ENCODE measurements around the gene IPCEF1. TPM values are rescaled to one million over a fixed set of nuclear protein-coding genes. Genes with fewer than 3 reads are reported as not detected.

Gene IPCEF1
- total RNA-seq, 2 donors from 2014 or later = 0.90 to 1.2 TPM

DNA sequence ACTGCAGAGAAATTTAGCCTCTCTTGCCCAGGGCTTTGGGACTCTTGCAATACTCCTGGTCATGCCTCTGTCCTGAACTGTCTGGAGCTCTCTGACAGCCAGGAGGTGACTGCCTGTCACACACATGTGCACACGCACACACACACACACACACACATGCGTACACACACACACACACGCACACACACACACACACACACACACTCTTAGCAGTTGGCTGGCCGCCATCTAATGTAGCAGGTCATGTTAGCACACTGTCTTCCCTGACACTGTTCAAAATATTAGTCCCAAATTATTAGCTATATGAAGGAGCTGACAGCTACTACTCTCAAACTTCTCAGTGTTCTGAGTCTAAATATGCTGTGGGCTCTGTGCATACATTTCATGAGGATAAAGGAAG is 60.9 kb downstream of the IPCEF1 start:
- intact Hi-C loops (cut with DNase I) = no loop called here
- Histone ChIP-seq H3K27ac (no peak overlapping the region), H3K36me3 (no peaks in the 10 kb centered on the region), H3K9me3 (no peaks in the 10 kb centered on the region), H3K27me3 (no peaks in the 10 kb centered on the region), H3K4me1 (no peaks in the 10 kb centered on the region), H3K4me3 (no peak overlapping the region), H3K9ac (ENCODE audit: low read depth in 2 of 2, low read length in 2 of 2) (no peak overlapping the region)
- DNase-seq = no peak
- no peak for TF ChIP-seq CTCF (IDR thresholded peaks at IDR 0.05)

DNA sequence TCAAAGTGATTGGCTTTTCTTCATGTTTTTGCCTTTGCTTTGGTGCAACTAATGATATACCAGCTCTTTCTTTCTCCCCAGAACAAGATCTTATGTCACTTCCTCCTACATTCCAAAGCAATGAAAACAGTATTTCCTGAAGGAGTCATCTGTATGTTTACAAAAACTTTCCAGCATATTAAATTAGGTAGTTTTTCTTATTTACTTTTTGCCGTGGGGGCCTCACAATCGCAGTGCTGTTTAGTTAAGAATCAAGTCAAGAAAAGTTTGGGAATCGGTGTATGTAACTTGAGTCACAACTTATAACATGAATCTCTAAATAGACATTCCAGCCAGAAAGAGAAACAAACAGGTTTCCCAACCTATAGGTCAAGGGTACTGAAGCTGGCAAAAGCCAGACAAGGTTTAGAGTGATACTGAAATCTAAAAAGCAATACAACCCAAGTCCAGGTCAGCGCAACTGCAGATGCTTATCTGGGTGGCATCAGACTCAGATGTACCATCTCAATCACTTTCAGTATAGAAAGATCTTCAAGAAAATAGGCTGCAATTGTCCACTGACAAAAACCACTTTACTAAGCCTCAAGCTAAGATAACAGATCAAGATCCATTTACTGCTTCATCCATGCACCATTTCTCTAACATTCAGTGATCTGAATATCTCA is 63.6 kb downstream of the IPCEF1 start:
- Histone ChIP-seq H3K36me3 (no peaks in the 10 kb centered on the region), H3K4me3 (no peak overlapping the region), H3K9me3 (no peaks in the 10 kb centered on the region), H3K27ac (no peak overlapping the region), H3K27me3 (no peaks in the 10 kb centered on the region), H3K4me1 (no peaks in the 10 kb centered on the region), H3K9ac (ENCODE audit: low read depth in 2 of 2, low read length in 2 of 2) (no peak overlapping the region)
- intact Hi-C loops (cut with DNase I) = no loop called here
- TF ChIP-seq CTCF (IDR thresholded peaks at IDR 0.05) = no peak
- no peak for DNase-seq

GRCh38 chr6:154292066-154292465 is 64.5 kb downstream of the IPCEF1 start:
- no peak overlapping the region for H3K27ac ChIP-seq
- no peaks in the 10 kb centered on the region for H3K4me1 ChIP-seq
- TF ChIP-seq CTCF (IDR thresholded peaks at IDR 0.05) = no peak
- H3K9ac ChIP-seq (ENCODE audit: low read depth in 2 of 2, low read length in 2 of 2) = no peak overlapping the region
- no peak for DNase-seq
- H3K9me3 ChIP-seq = no peaks in the 10 kb centered on the region
- no peaks in the 10 kb centered on the region for H3K27me3 ChIP-seq
- intact Hi-C loops (cut with DNase I) = no loop called here
- no peaks in the 10 kb centered on the region for H3K36me3 ChIP-seq
- H3K4me3 ChIP-seq = no peak overlapping the region

DNA sequence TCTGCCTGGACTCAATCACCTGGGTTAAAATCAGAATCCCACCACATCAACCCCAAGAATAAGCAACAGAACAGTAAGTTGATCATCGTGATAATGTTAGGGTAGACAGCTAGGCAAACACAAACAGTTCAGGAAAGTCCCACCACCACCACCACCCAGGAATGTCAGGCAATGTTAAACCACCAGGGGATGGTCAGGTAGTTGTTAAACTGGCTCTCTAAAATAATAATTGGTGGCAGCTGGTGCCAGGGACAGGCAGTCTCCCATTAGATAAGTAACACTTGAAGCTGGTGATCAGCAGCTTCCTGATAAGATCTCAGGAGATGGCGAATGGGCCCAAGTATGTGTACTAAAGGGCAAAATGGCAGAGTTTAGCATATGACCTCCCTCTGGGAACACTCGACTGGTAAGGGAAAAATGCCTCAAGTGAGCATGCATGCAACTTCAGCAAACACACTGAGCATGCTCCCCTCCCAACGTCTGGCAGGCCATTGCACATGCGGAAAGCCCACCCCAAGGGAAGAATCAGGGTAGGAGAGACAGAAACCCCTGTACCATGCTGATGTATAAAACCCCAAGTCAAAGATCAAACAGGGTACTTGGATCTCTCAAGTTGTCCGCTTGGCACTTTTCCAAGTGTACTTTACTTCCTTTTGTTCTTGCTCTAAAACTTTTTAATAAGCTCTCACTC is 66.6 kb downstream of the IPCEF1 start:
- no peak for TF ChIP-seq CTCF (IDR thresholded peaks at IDR 0.05)
- Histone ChIP-seq H3K27ac (no peak overlapping the region), H3K9me3 (no peaks in the 10 kb centered on the region), H3K36me3 (no peaks in the 10 kb centered on the region), H3K27me3 (no peaks in the 10 kb centered on the region), H3K9ac (ENCODE audit: low read depth in 2 of 2, low read length in 2 of 2) (no peak overlapping the region), H3K4me1 (no peaks in the 10 kb centered on the region), H3K4me3 (no peak overlapping the region)
- intact Hi-C loops (cut with DNase I) = no loop called here
- no peak for DNase-seq

DNA sequence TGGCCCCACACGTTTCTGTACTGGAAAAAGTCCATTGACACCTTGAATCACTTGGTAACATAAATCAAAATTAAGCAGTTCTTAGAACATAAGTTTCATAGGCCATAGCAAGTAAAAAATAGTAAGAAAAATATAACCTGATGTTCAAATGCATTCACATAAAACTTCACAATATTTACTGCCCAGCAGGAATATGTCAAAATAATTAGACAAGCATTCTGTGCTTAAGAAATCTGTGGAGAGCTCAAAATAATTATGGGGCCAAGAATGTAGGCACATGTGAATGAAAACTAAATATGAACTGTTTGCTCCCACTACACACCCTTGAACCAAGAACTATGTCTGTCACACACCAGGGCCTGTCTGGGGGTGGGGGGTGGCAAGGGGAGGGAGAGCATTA is 70.8 kb downstream of the IPCEF1 start:
- intact Hi-C loops (cut with DNase I) = no loop called here
- no peak overlapping the region for H3K27ac ChIP-seq

More for the DNA sequence above, 70.8 kb downstream of the IPCEF1 start:
- Histone ChIP-seq H3K27me3 (no peaks in the 10 kb centered on the region), H3K36me3 (no peaks in the 10 kb centered on the region), H3K4me3 (no peak overlapping the region), H3K9me3 (no peaks in the 10 kb centered on the region), H3K4me1 (no peaks in the 10 kb centered on the region), H3K9ac (ENCODE audit: low read depth in 2 of 2, low read length in 2 of 2) (no peak overlapping the region)
- no peak for DNase-seq
- no peak for TF ChIP-seq CTCF (IDR thresholded peaks at IDR 0.05)

Measured in colonic mucosa (tissue), 4 donors.